GM23338 (cell line): Measurements from ENCODE around the gene CYYR1. TPM values are rescaled to one million over a fixed set of nuclear protein-coding genes. Genes with fewer than 3 reads are reported as not detected.

Experiments used
- ATAC-seq: fragments of 200-7000 bp; cut with Tn5 transposase; 3 replicates; pipeline ENCODE4 v1.9.1; 2020
- DNase-seq: peaks from one replicate; pipeline ENCODE4 v3.0.0-alpha.2; 2015; ENCODE audit warnings: low spot score
- H2AFZ ChIP-seq: fragments of 200-600 bp; sonication (generic); 2 replicates; pipeline ENCODE4 v1.8.0; 2016; ENCODE audit warnings: antibody characterized with exemption, mild to moderate bottlenecking, moderate library complexity
- H3F3A ChIP-seq: fragments of 200-600 bp; sonication (generic); replicated peaks from 2 replicates; pipeline ENCODE4 v1.8.0; 2017; ENCODE audit warnings: antibody characterized with exemption, mixed run types, low read depth
- H3K27ac ChIP-seq: fragments of 200-600 bp; sonication (generic); 2 replicates; pipeline ENCODE4 v1.6.1; 2016; ENCODE audit warnings: low read depth
- H3K27me3 ChIP-seq: fragments of 200-600 bp; sonication (generic); 2 replicates; pipeline ENCODE4 v1.8.0; 2016; ENCODE audit warnings: mild to moderate bottlenecking, mixed run types, moderate library complexity; ENCODE audit not compliant: insufficient read depth
- H3K36me3 ChIP-seq: fragments of 200-600 bp; sonication (generic); 2 replicates; pipeline ENCODE4 v1.8.0; 2016; ENCODE audit warnings: mild to moderate bottlenecking; ENCODE audit not compliant: insufficient read depth
- H3K4me1 ChIP-seq: fragments of 200-600 bp; sonication (generic); 2 replicates; pipeline ENCODE4 v1.8.0; 2016; ENCODE audit warnings: mild to moderate bottlenecking, moderate library complexity; ENCODE audit not compliant: insufficient read depth
- H3K4me2 ChIP-seq: fragments of 200-600 bp; sonication (generic); 2 replicates; pipeline ENCODE4 v1.7.1; 2017; ENCODE audit warnings: mixed run types
- H3K4me3 ChIP-seq: fragments of 200-600 bp; sonication (generic); 2 replicates; pipeline ENCODE4 v1.6.1; 2016; ENCODE audit warnings: mixed run types
- H3K79me2 ChIP-seq: fragments of 200-600 bp; sonication (generic); replicated peaks from 2 replicates; pipeline ENCODE4 v1.8.0; 2017; ENCODE audit warnings: mild to moderate bottlenecking; ENCODE audit not compliant: insufficient read depth
- H3K9me2 ChIP-seq: fragments of 200-600 bp; sonication (generic); 2 replicates; pipeline ENCODE4 v1.8.0; 2017; ENCODE audit not compliant: insufficient read depth
- H4K20me1 ChIP-seq: fragments of 200-600 bp; sonication (generic); replicated peaks from 2 replicates; pipeline ENCODE4 v1.8.0; 2017; ENCODE audit warnings: mild to moderate bottlenecking; ENCODE audit not compliant: insufficient read depth
- H3K27ac Mint-ChIP-seq: 2 replicates; pipeline ENCODE4 v1.8.0; 2020; ENCODE audit warnings: inconsistent platforms, mild to moderate bottlenecking, moderate library complexity, mixed read lengths
- H3K27me3 Mint-ChIP-seq: 3 replicates; pipeline ENCODE4 v1.8.0; 2022; ENCODE audit warnings: low read depth, mild to moderate bottlenecking, moderate library complexity, mixed read lengths, inconsistent platforms; ENCODE audit not compliant: insufficient read depth, poor library complexity
- H3K36me3 Mint-ChIP-seq: 3 replicates; pipeline ENCODE4 v1.8.0; 2021; ENCODE audit warnings: low read depth, mild to moderate bottlenecking, inconsistent platforms, moderate library complexity, mixed read lengths
- H3K4me1 Mint-ChIP-seq: 3 replicates; pipeline ENCODE4 v1.8.0; 2020; ENCODE audit warnings: mild to moderate bottlenecking, inconsistent platforms, mixed read lengths
- H3K4me3 Mint-ChIP-seq: 3 replicates; pipeline ENCODE4 v1.8.0; 2021; ENCODE audit warnings: moderate library complexity, mild to moderate bottlenecking, inconsistent platforms, mixed read lengths
- H3K9me3 Mint-ChIP-seq: 3 replicates; pipeline ENCODE4 v1.8.0; 2020; ENCODE audit warnings: moderate library complexity, mild to moderate bottlenecking, inconsistent platforms, mixed read lengths
- CTCF ChIP-seq, 2 experiments: fragments of 200-600 bp in 1 of 2; sonication (generic) in 1 of 2; conservative IDR thresholded peaks; 2 replicates each; pipeline versions ENCODE4 v1.5.1 to v1.6.1; 2016 to 2017; ENCODE audit warnings: antibody characterized with exemption in 2 of 2, low read depth in 2 of 2, mild to moderate bottlenecking in 2 of 2, moderate library complexity in 1 of 2
- REST ChIP-seq: IDR thresholded peaks from one replicate; pipeline ENCODE4 v1.6.1; 2018; ENCODE audit warnings: antibody characterized with exemption; ENCODE audit not compliant: unreplicated experiment
- ZNF331 ChIP-seq: fragments of 250-450 bp; sonication (Bioruptor Pico); IDR thresholded peaks from 2 replicates; pipeline ENCODE4 v1.5.0; 2020; ENCODE audit warnings: low read depth, mild to moderate bottlenecking, moderate library complexity
- polyA plus RNA-seq: library from polyadenylated mRNA; unstranded; fragments of >200 nt; fragmentation: Nextera tagmentation; extraction: Ambion mirVana; gene quantifications from 2 replicates; pipeline ENCODE4 v1.2.1, GENCODE V29; 2016
- total RNA-seq: library from RNA; depleted of rRNA; stranded (reverse); fragments of >200 nt; shearing (Covaris generic); gene quantifications from 2 replicates; pipeline ENCODE4 v1.2.3, GENCODE V29; 2014

The CYYR1 gene
- total and polyA plus RNA-seq, 2 experiments from 2014 or later = 23.8 to 25.4 TPM

- Histone ChIP-seq H3K27ac (no peak overlapping the region), H4K20me1 (no peaks in the 10 kb centered on the region; the same call in 1 of the 2 replicates), H3K36me3 (no peaks in the 10 kb centered on the region; the same call in 1 of the 2 replicates), H3K27me3 (no peaks in the 10 kb centered on the region), H3K9me2 (no peaks in the 10 kb centered on the region), H3K4me2 (no peak overlapping the region), H3K79me2 (no peaks in the 10 kb centered on the region), H3F3A (no peaks in the 10 kb centered on the region), H2AFZ (no peak overlapping the region), H3K4me1 (no peaks in the 10 kb centered on the region), H3K4me3 (no peak overlapping the region)
- H3K9me3 Mint-ChIP-seq = no peaks in the 10 kb centered on the region
- H3K36me3 Mint-ChIP-seq = peaks cover 9% of the 10 kb centered on the region; the same call in 2 of the 3 replicates
- H3K27ac Mint-ChIP-seq = no peak overlapping the region
- no peaks in the 10 kb centered on the region for H3K27me3 Mint-ChIP-seq
- ATAC-seq = no peak
- no peak overlapping the region for H3K4me3 Mint-ChIP-seq
- DNase-seq = no peak
- TF ChIP-seq ZNF331 (CRISPR knock-in tag) (no peak), CTCF (conservative IDR thresholded peaks at IDR 0.05; ENCODE audit: low read depth in 2 of 2) (no peak)
- peaks cover 12% of the 10 kb centered on the region for H3K4me1 Mint-ChIP-seq
Measured at GRCh38 chr21:26546446-26547097, 26.5 kb downstream of the CYYR1 start.

DNA sequence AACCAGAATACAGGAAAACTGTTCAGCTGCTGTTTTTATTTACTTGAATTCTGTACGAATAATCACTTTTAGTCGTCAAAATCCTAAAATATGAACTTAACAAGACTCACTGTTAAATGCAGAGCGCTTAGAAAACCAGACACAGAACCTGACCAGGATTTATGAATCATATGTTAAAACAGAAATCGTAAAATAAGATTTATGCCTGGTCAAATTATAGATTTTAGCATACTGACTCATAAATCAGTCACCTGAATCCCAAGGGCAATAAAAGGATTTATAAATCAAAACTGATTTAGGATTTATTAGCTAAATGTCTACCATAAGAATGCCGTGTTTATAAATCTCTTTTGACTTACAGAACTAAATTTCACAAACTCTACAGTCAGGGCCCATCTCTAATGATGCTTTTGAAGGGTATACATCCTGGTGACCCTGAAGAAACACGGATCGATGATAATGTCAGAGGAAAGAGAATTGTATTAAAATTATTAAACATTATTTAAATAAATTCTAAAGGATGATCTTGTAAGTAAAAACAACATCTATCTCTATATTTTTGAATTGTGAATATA is 28.8 kb downstream of the CYYR1 start:
- H3K4me3 ChIP-seq = no peak overlapping the region
- H3K36me3 Mint-ChIP-seq = peaks cover 9% of the 10 kb centered on the region; the same call in 2 of the 3 replicates
- H3K27me3 Mint-ChIP-seq = no peaks in the 10 kb centered on the region
- H3K79me2 ChIP-seq = peaks cover 6% of the 10 kb centered on the region
- no peaks in the 10 kb centered on the region; the same call in 1 of the 2 replicates for H3K36me3 ChIP-seq
- no peaks in the 10 kb centered on the region for H3K27me3 ChIP-seq
- H3K4me1 Mint-ChIP-seq = peaks cover 21% of the 10 kb centered on the region
- DNase-seq (no peak), ATAC-seq (no peak)
- H3F3A ChIP-seq = no peaks in the 10 kb centered on the region
- H3K27ac ChIP-seq = no peak overlapping the region
- no peak overlapping the region for H3K4me2 ChIP-seq
- H3K4me3 Mint-ChIP-seq = no peak overlapping the region
- no peak for TF ChIP-seq REST
- no peak overlapping the region for H3K27ac Mint-ChIP-seq
- H4K20me1 ChIP-seq = no peaks in the 10 kb centered on the region; the same call in 1 of the 2 replicates
- no peaks in the 10 kb centered on the region for H3K9me2 ChIP-seq
- H2AFZ ChIP-seq = no peak overlapping the region
- peaks cover 5% of the 10 kb centered on the region; the same call in 1 of the 2 replicates for H3K4me1 ChIP-seq
- no peaks in the 10 kb centered on the region for H3K9me3 Mint-ChIP-seq
